ENCODE measurements around the gene PRTN3.

DNA sequence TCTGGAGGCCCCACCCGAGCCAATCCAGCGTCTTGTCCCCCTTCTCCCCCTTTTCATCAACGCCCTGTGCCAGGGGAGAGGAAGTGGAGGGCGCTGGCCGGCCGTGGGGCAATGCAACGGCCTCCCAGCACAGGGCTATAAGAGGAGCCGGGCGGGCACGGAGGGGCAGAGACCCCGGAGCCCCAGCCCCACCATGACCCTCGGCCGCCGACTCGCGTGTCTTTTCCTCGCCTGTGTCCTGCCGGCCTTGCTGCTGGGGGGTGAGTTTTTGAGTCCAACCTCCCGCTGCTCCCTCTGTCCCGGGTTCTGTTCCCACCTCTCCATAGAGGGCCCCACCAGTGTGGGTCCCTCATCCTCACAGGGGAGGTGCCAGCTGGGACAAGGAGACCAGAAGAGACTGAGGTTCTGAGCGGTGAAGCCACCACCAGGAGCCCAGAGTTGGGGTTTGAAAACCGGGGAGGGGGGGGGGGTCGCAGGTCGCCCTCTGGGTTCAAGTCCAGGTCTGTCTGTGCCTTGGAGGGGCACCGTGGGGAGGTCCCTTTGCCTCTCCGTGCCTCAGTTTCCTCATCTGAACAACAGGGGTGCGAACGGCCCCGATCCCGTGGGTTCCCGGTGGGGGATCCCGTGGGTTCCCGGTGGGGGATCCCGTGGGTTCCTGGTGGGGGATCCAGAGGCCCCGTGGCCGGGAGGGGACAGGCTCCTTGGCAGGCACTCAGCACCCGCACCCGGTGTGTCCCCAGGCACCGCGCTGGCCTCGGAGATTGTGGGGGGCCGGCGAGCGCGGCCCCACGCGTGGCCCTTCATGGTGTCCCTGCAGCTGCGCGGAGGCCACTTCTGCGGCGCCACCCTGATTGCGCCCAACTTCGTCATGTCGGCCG is 11.6 kb downstream of the PRTN3 start, which contains the start of gene ELANE:
- TF ChIP-seq POLR2A (IDR thresholded peaks at IDR 0.05), result no peak
- TF ChIP-seq, protein P1, sequence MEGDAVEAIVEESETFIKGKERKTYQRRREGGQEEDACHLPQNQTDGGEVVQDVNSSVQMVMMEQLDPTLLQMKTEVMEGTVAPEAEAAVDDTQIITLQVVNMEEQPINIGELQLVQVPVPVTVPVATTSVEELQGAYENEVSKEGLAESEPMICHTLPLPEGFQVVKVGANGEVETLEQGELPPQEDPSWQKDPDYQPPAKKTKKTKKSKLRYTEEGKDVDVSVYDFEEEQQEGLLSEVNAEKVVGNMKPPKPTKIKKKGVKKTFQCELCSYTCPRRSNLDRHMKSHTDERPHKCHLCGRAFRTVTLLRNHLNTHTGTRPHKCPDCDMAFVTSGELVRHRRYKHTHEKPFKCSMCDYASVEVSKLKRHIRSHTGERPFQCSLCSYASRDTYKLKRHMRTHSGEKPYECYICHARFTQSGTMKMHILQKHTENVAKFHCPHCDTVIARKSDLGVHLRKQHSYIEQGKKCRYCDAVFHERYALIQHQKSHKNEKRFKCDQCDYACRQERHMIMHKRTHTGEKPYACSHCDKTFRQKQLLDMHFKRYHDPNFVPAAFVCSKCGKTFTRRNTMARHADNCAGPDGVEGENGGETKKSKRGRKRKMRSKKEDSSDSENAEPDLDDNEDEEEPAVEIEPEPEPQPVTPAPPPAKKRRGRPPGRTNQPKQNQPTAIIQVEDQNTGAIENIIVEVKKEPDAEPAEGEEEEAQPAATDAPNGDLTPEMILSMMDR (IDR thresholded peaks at IDR 0.05), result no peak
